Epithelial cell of proximal tubule (primary cell): ENCODE data around the gene CTNNA2. TPM values are rescaled to one million over a fixed set of nuclear protein-coding genes. Genes with fewer than 3 reads are reported as not detected.

ENCODE experiments used
- DNase-seq: peaks from one replicate; pipeline ENCODE4 v3.0.0-alpha.2; 2011; ENCODE audit warnings: low read depth
- H3K4me3 ChIP-seq: 2 replicates; pipeline ENCODE4 v1.5.1; 2011; ENCODE audit warnings: low read depth, mild to moderate bottlenecking, low read length
- CTCF ChIP-seq: conservative IDR thresholded peaks from 2 replicates; pipeline ENCODE4 v1.5.1; 2012; ENCODE audit warnings: low read depth, mild to moderate bottlenecking, low read length
- total RNA-seq: library from RNA; depleted of rRNA; stranded (reverse); fragments of >200 nt; gene quantifications from 2 replicates; pipeline ENCODE4 v1.2.3, GENCODE V29; 2015

CTNNA2 gene
- total RNA-seq, 1 donor from 2014 or later: 0.06 TPM

- no peak for TF ChIP-seq CTCF
- no peak for DNase-seq
- no peak overlapping the region for H3K4me3 ChIP-seq
Measured at GRCh38 chr2:79788952-79789651, 276.3 kb downstream of the CTNNA2 start.

- DNase-seq: no peak
- no peak for TF ChIP-seq CTCF
- no peak overlapping the region for H3K4me3 ChIP-seq
Measured at GRCh38 chr2:79789811-79790210, 277.0 kb downstream of the CTNNA2 start.

- no peak for DNase-seq
Measured at GRCh38 chr2:79792090-79792489, 279.2 kb downstream of the CTNNA2 start.

GRCh38 chr2:79793006-79793405 is 280.2 kb downstream of the CTNNA2 start:
- H3K4me3 ChIP-seq: no peak overlapping the region
- DNase-seq: no peak
- no peak for TF ChIP-seq CTCF

More at GRCh38 chr2:79792090-79792489, 279.2 kb downstream of the CTNNA2 start:
- H3K4me3 ChIP-seq: no peak overlapping the region
- no peak for TF ChIP-seq CTCF

- no peak for TF ChIP-seq CTCF
- DNase-seq: no peak
- H3K4me3 ChIP-seq: no peak overlapping the region
Measured at GRCh38 chr2:79796641-79797040, 283.8 kb downstream of the CTNNA2 start.

- H3K4me3 ChIP-seq: no peak overlapping the region
- no peak for DNase-seq
- no peak for TF ChIP-seq CTCF
Measured at GRCh38 chr2:79798776-79799175, 285.9 kb downstream of the CTNNA2 start.

GRCh38 chr2:79799729-79800128 is 286.9 kb downstream of the CTNNA2 start:
- H3K4me3 ChIP-seq: no peak overlapping the region
- DNase-seq: no peak
- no peak for TF ChIP-seq CTCF
